GM12873 (cell line): Measurements from ENCODE around the gene MSRB1.

ENCODE experiments used
- TF ChIP-seq, protein P1 (sequence below): IDR thresholded peaks from 2 replicates; pipeline ENCODE4 v1.5.1; 2012; ENCODE audit warnings: low read depth, mild to moderate bottlenecking, moderate library complexity, low read length, control low read depth; ENCODE audit not compliant: insufficient read depth; ENCODE audit errors: missing control alignments

The MSRB1 gene

DNA sequence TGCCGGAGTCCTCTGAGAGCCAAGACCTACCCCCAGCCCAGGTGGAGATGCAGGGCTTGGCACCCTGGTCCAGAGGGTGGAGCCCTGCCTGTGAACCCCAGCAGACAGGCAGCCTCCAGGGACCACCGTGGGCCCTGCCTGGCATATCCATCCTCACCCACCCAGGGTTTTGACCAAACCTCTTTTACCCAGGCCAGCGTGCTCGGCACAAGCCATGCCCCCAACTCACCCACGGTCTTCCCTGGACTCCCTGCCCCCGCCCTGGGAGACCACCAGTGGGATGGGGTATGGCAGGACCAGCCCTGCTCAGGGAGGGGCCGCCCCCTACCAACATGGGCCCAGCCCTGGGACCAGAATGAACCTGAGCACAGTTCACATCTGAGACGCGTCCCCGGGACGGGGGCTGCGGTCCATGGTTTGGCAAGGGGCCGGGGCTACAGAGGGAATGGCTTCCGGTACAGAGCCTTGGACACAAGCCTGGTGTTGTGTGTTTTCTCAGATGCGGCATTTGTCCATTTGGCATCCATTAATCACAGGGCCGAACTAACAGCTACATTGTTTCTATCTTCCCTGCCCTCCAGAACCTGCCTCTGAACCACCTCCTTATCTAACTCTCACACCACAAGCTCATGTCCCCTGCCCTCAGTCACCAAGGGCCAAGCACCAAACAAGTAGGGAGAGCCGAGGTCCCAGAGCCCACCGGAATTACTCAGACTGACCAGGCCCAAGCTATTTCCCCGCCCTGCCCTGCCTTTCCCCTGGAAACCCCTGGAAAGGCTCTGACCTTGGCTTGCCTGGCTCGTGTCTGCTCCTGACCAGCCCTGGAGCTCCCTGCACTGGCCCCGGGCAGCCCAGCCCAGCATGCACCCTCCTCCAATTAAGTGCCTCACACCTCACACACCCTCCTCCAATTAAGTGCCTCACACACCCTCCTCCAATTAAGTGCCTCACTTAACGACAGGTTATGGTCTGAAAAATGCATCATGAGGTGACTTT lies 38.9 kb downstream of the MSRB1 start:
- TF ChIP-seq, protein P1, sequence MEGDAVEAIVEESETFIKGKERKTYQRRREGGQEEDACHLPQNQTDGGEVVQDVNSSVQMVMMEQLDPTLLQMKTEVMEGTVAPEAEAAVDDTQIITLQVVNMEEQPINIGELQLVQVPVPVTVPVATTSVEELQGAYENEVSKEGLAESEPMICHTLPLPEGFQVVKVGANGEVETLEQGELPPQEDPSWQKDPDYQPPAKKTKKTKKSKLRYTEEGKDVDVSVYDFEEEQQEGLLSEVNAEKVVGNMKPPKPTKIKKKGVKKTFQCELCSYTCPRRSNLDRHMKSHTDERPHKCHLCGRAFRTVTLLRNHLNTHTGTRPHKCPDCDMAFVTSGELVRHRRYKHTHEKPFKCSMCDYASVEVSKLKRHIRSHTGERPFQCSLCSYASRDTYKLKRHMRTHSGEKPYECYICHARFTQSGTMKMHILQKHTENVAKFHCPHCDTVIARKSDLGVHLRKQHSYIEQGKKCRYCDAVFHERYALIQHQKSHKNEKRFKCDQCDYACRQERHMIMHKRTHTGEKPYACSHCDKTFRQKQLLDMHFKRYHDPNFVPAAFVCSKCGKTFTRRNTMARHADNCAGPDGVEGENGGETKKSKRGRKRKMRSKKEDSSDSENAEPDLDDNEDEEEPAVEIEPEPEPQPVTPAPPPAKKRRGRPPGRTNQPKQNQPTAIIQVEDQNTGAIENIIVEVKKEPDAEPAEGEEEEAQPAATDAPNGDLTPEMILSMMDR: no peak

DNA sequence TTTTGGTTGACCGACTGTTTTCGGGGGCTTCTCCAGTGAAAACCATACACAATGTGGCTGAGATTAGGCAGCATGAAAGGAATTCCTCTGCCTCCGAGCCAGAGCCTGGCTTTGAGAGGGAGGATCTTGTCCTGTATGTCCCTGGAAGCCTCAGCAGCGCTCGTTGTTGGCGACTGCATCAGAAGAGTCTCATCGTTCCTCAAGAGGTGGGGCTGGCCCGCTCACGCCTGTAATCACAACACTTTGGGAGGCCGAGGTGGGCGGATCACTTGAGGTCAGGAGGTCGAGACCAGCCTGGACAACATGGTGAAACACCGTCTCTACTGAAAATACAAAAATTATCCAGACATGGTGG lies 39.8 kb downstream of the MSRB1 start:
- TF ChIP-seq, protein P1: no peak

DNA sequence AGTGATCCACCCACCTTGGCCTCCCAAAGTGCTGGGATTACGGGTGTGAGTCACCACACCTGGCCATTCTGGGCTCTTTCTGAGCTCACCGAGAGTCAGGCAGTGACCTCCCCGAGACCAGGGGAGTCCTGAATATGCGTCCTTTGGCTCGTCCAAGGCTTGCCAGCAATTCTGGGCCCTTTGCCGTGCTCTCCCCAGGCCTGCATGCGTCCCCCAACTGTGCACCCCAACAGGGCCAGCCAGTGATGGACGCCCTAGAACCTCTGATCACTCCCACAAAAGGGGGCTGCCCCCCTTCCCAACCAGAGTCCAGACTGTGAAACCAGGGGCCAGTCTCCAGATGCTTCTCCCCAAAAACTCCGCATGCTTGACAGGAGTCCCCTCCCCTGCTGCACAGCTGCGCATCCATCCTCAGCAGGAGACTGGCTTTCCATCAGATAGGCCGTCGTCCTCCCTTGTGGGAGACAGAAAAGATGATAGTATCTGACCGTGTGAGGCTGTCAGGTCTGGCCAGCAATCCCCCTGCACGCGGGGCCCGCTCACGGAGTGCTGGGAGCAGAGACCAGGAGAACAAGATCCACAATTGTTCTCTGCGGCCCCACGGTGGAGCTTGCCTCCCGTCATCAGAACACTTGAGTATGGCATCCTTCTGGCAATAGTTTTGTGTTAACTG lies 40.3 kb downstream of the MSRB1 start:
- TF ChIP-seq, protein P1: no peak

DNA sequence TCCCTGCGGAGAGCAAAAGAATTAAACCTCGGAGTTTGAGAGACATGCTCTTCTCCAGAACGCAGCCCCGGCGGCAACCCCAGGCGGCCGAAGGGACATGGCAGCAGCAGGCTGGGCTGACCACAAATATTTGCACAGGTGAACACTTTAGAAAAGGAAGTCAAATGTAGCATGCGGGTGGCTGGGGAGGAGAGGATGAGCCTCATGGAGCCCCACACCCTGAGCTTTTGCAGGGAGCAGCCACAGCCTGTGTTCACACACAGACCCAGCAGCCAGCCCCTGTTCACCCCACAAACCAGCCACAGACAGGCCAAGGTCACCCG lies 42.6 kb downstream of the MSRB1 start:
- TF ChIP-seq, protein P1: no peak

DNA sequence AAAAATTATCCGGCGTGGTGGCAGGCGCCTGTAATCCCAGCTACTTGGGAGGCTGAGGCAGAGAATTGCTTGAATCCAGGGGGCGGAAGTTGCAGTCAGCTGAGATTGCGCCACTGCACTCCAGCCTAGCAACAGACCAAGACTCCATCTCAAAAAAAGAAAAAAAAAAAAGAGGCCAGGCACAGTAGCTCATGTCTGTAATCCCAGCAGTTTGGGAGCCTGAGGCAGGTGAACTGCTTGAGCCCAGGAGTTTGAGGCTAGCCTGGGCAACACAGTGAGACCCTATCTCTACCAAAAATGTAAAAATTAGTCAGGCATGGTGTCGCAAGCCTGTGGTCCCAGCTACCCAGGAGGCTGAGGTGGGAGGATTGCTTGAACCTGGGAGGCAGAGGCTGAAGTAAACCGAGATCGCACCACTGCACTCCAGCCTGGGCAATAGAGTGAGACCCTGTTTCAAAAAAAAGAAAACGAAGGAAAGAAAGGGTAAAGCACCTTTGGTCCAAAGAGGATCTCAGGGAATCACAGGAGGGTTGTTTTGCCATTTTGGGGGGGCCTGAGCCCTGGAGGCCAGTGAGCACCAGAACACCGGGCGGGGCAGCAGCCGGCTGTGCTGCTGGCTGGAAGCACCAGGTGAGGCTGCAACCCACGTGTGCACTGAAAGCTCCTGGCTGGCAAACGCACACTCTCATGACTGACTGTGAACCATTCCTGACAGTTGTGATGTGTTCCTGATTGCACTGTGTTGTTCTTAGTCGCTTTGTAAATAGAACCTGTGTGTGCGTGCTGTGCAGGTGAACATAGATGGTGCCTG lies 43.2 kb downstream of the MSRB1 start:
- TF ChIP-seq, protein P1: no peak

DNA sequence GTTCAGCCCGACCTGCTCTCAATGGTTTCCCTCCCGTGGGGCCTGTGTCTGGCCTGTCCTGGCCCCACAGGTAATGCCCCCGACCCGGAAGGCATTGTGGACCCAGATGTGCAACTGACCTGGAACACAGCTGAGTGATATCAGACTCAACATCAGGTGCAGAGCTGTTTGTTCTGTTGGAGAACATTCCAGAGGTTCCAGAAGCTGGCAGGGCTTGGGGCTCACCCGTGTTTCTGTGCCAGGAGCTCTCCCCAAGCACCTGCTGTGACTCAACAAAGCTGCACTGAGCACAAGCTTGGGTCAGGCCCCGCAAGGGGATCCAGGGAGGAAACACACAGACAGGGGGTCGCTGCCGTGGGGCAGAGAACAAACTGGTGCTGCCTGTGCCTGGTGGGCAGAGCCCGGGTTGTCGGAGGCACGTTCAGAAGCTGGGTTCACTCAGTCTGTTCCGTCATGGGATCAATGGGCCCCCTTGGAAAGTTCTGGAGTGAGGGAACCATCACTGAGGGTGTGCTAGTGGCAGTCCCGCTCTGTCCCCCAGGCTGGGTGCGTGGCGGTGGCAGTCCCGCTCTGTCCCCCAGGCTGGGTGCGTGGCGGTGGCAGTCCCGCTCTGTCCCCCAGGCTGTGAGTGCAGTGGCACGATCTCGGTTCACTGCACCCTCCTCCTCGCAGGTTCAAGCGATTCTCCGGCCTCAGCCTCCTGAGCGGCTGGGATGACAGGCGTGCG lies 46.9 kb downstream of the MSRB1 start:
- TF ChIP-seq, protein P1: no peak
